Kidney epithelial cell (primary cell): ENCODE measurements around the gene ADD2. TPM values are rescaled to one million over a fixed set of nuclear protein-coding genes. Genes with fewer than 3 reads are reported as not detected.

ENCODE experiments used
- DNase-seq: peaks from one replicate; pipeline ENCODE4 v3.0.0-alpha.2; 2010; ENCODE audit warnings: low read depth
- H3K27me3 ChIP-seq: 2 replicates; pipeline ENCODE4 v1.6.0; 2011; ENCODE audit warnings: low read length; ENCODE audit not compliant: control insufficient read depth, insufficient read depth
- H3K36me3 ChIP-seq: 2 replicates; pipeline ENCODE4 v1.5.1; 2011; ENCODE audit warnings: low read length; ENCODE audit not compliant: control insufficient read depth, insufficient read depth
- H3K4me3 ChIP-seq: 2 replicates; pipeline ENCODE4 v1.5.1; 2011; ENCODE audit warnings: low read depth, mild to moderate bottlenecking, control low read depth, low read length
- CTCF ChIP-seq: IDR thresholded peaks from 2 replicates; pipeline ENCODE4 v1.5.1; 2011; ENCODE audit warnings: mild to moderate bottlenecking, moderate library complexity, low read length, control low read depth, inconsistent platforms; ENCODE audit not compliant: insufficient read depth, poor library complexity, severe bottlenecking
- total RNA-seq: library from RNA; depleted of rRNA; stranded (reverse); fragments of >200 nt; gene quantifications from 2 replicates; pipeline ENCODE4 v1.2.3, GENCODE V29; 2015

Gene ADD2
- total RNA-seq, 1 donor from 2014 or later = 9.9 TPM

- no peak for DNase-seq
- no peaks in the 10 kb centered on the region for H3K36me3 ChIP-seq
- H3K4me3 ChIP-seq = no peak overlapping the region
- no peaks in the 10 kb centered on the region for H3K27me3 ChIP-seq
- TF ChIP-seq CTCF = no peak
These were observed 154.5 kb downstream of the ADD2 start for GRCh38 chr2:70613521-70613920.

- no peak for DNase-seq
- TF ChIP-seq CTCF = no peak
- no peaks in the 10 kb centered on the region for H3K27me3 ChIP-seq
These were observed 155.4 kb downstream of the ADD2 start for GRCh38 chr2:70612574-70612973.

DNA sequence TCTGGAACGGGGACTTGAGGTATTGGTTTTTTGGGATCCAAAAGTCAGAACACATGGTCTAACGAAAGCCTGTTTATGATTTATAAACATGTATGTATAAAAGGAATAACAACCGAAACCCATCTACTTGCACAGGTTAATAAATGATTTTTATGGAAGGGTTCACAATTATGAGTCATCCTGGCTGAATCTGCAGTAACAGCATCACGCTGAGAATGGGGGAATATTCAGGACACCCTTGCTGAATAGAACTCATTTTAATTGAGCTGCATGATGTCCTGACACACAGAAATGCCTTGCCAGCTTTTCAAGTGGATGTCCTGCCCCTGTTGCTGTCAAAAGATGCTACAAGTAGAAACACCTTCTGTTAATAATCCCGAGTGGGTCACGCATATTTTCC, 159.6 kb downstream of the ADD2 start:
- no peaks in the 10 kb centered on the region for H3K36me3 ChIP-seq
- no peak for DNase-seq

More at GRCh38 chr2:70612574-70612973, 155.4 kb downstream of the ADD2 start:
- no peak overlapping the region for H3K4me3 ChIP-seq
- H3K36me3 ChIP-seq = no peaks in the 10 kb centered on the region

GRCh38 chr2:70607121-70607561, 160.9 kb downstream of the ADD2 start:
- no peaks in the 10 kb centered on the region for H3K27me3 ChIP-seq
- H3K4me3 ChIP-seq = no peak overlapping the region
- H3K36me3 ChIP-seq = no peaks in the 10 kb centered on the region
- TF ChIP-seq CTCF = no peak
- no peak for DNase-seq

More for the DNA sequence above, 159.6 kb downstream of the ADD2 start:
- H3K4me3 ChIP-seq = no peak overlapping the region
- no peak for TF ChIP-seq CTCF
- H3K27me3 ChIP-seq = no peaks in the 10 kb centered on the region

Other genes starting within 250 kb of the ADD2 start
- gene TGFA, start 214.4 kb downstream of the ADD2 start, total RNA-seq = 72.1 and 74.4 TPM in 2 replicates
- gene FIGLA, start 22.4 kb upstream of the ADD2 start, total RNA-seq = not detected in 2 replicates
- gene CLEC4F, start 52.4 kb upstream of the ADD2 start, total RNA-seq = not detected in 2 replicates
- not detected in 2 replicates for gene CD207, start 67.6 kb upstream of the ADD2 start, total RNA-seq
- gene VAX2, start 132.4 kb upstream of the ADD2 start, total RNA-seq = 0.68 TPM in 1 of 2 replicates, not detected in the other
- gene ATP6V1B1, start 167.7 kb upstream of the ADD2 start, total RNA-seq = not detected in 2 replicates
- gene ANKRD53, start 210.4 kb upstream of the ADD2 start, total RNA-seq = 0.54 and 0.75 TPM in 2 replicates
- 34.2 and 45.2 TPM in 2 replicates for gene TEX261, start 226.7 kb upstream of the ADD2 start, total RNA-seq